ENCODE data around the gene RASA3. TPM values are rescaled to one million over a fixed set of nuclear protein-coding genes. Genes with fewer than 3 reads are reported as not detected.

Gene RASA3
- total RNA-seq, 1 experiment from 2014 or later: 22.3 TPM

DNA sequence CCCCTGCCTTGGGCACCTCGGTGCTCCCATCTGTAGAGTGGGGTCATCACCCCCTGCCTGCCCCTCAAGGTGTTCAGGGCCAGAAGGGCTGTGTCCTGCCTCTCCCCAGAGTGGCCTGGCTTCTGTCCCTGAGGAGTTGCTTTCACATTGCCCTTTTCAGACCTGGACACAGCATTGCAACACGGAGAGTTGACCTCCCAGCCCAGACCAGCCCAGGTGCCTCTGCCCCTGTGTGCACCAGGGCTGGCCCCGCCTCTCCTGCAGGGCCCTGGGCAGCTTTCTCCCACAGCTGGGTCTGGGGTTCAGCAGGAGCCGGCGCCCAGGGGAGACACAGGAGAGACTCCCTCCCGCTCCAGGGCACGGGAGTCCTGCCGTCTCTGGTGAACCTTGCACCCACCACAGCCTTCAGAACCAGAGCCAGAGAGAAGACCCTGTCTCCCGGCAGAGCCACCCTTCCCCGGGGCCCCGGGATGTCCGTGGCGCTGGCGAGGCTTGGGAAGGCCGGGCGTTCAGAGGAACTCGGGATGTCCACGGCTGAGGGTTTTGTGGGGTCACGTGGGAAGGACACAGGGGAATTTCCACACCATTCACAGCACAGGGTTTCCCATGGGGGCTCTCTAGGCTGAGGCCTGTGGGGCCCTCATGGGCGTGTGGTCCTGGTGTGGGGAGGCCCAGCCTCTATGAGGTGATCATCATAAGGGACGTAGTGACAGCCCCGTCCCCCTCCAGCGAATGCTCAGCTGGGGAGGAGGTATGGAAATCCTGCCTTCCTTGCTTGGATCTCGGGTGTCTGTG is 181.8 kb downstream of the RASA3 start:
- no peak for TF ChIP-seq NR2C2 (CRISPR knock-in tag; IDR thresholded peaks at IDR 0.05)
- no peak for TF ChIP-seq NFE2L1 (CRISPR knock-in tag; IDR thresholded peaks at IDR 0.05)
- no peak for TF ChIP-seq FOXJ3 (CRISPR knock-in tag; IDR thresholded peaks at IDR 0.05; ENCODE audit: borderline replicate concordance)
- no peak for TF ChIP-seq ZNF396 (CRISPR knock-in tag; IDR thresholded peaks at IDR 0.05; ENCODE audit: borderline replicate concordance)
- no peak for TF ChIP-seq RELA (CRISPR knock-in tag; IDR thresholded peaks at IDR 0.05; ENCODE audit: borderline replicate concordance)
- TF ChIP-seq SMAD4 (CRISPR knock-in tag; IDR thresholded peaks at IDR 0.05): no peak
- H3K27ac Mint-ChIP-seq: no peak overlapping the region
- H3K4me3 Mint-ChIP-seq: no peak overlapping the region
- no peak for DNase-seq (ENCODE audit: low spot score)
- CTCF ChIA-PET: no interaction called here
- POLR2A ChIA-PET: no interaction called here
- peaks cover 3% of the 10 kb centered on the region; the same call in 1 of the 2 replicates for H3K27me3 Mint-ChIP-seq (ENCODE audit: low read depth)
- peaks cover 11% of the 10 kb centered on the region for H3K36me3 Mint-ChIP-seq
- no peaks in the 10 kb centered on the region for H3K4me1 Mint-ChIP-seq
- H3K9me3 Mint-ChIP-seq: peaks cover 12% of the 10 kb centered on the region
- no peak for ATAC-seq

GRCh38 chr13:113949546-113949945 is 182.9 kb downstream of the RASA3 start:
- Mint-ChIP-seq H3K9me3 (0 out of 2 replicates have a peak, but pooled peaks cover 2% of the 10 kb centered on the region), H3K4me1 (no peaks in the 10 kb centered on the region), H3K27ac (no peak overlapping the region), H3K36me3 (peaks cover under 1% of the 10 kb centered on the region; the same call in 1 of the 2 replicates), H3K27me3 (ENCODE audit: low read depth) (no peaks in the 10 kb centered on the region; the same call in 1 of the 2 replicates), H3K4me3 (no peak overlapping the region)
- no peak for DNase-seq (ENCODE audit: low spot score)
- POLR2A ChIA-PET: no interaction called here
- CTCF ChIA-PET: no interaction called here
- TF ChIP-seq CDX4 (CRISPR knock-in tag; IDR thresholded peaks at IDR 0.05; ENCODE audit: borderline replicate concordance): no peak
- TF ChIP-seq TEAD1 (CRISPR knock-in tag; IDR thresholded peaks at IDR 0.05): no peak
- no peak for TF ChIP-seq GTF2I (CRISPR knock-in tag; conservative IDR thresholded peaks at IDR 0.05)
- TF ChIP-seq KAT7 (CRISPR knock-in tag; IDR thresholded peaks at IDR 0.05; ENCODE audit: borderline replicate concordance): no peak
- no peak for TF ChIP-seq EMX1 (CRISPR knock-in tag; IDR thresholded peaks at IDR 0.05)
- no peak for TF ChIP-seq SMAD4 (CRISPR knock-in tag; IDR thresholded peaks at IDR 0.05)
- TF ChIP-seq CREB1 (CRISPR knock-in tag; IDR thresholded peaks at IDR 0.05): no peak
- TF ChIP-seq GRHL2 (CRISPR knock-in tag; IDR thresholded peaks at IDR 0.05; ENCODE audit: insufficient replicate concordance, severe bottlenecking): no peak
- no peak for TF ChIP-seq FOXK1 (CRISPR knock-in tag; IDR thresholded peaks at IDR 0.05)
- TF ChIP-seq, protein P1, sequence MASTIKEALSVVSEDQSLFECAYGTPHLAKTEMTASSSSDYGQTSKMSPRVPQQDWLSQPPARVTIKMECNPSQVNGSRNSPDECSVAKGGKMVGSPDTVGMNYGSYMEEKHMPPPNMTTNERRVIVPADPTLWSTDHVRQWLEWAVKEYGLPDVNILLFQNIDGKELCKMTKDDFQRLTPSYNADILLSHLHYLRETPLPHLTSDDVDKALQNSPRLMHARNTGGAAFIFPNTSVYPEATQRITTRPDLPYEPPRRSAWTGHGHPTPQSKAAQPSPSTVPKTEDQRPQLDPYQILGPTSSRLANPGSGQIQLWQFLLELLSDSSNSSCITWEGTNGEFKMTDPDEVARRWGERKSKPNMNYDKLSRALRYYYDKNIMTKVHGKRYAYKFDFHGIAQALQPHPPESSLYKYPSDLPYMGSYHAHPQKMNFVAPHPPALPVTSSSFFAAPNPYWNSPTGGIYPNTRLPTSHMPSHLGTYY (CRISPR knock-in tag; IDR thresholded peaks at IDR 0.05): no peak
- ATAC-seq: no peak

GRCh38 chr13:113948034-113948742 is 184.2 kb downstream of the RASA3 start:
- Mint-ChIP-seq H3K4me3 (no peak overlapping the region), H3K27ac (no peak overlapping the region)

More at GRCh38 chr13:113948034-113948742, 184.2 kb downstream of the RASA3 start:
- Mint-ChIP-seq H3K27me3 (ENCODE audit: low read depth) (no peaks in the 10 kb centered on the region), H3K36me3 (no peaks in the 10 kb centered on the region), H3K4me1 (no peaks in the 10 kb centered on the region), H3K9me3 (no peaks in the 10 kb centered on the region)
- TF ChIP-seq, protein P2, sequence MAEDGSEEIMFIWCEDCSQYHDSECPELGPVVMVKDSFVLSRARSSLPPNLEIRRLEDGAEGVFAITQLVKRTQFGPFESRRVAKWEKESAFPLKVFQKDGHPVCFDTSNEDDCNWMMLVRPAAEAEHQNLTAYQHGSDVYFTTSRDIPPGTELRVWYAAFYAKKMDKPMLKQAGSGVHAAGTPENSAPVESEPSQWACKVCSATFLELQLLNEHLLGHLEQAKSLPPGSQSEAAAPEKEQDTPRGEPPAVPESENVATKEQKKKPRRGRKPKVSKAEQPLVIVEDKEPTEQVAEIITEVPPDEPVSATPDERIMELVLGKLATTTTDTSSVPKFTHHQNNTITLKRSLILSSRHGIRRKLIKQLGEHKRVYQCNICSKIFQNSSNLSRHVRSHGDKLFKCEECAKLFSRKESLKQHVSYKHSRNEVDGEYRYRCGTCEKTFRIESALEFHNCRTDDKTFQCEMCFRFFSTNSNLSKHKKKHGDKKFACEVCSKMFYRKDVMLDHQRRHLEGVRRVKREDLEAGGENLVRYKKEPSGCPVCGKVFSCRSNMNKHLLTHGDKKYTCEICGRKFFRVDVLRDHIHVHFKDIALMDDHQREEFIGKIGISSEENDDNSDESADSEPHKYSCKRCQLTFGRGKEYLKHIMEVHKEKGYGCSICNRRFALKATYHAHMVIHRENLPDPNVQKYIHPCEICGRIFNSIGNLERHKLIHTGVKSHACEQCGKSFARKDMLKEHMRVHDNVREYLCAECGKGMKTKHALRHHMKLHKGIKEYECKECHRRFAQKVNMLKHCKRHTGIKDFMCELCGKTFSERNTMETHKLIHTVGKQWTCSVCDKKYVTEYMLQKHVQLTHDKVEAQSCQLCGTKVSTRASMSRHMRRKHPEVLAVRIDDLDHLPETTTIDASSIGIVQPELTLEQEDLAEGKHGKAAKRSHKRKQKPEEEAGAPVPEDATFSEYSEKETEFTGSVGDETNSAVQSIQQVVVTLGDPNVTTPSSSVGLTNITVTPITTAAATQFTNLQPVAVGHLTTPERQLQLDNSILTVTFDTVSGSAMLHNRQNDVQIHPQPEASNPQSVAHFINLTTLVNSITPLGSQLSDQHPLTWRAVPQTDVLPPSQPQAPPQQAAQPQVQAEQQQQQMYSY (CRISPR knock-in tag; IDR thresholded peaks at IDR 0.05): no peak
- TF ChIP-seq PRRX2 (CRISPR knock-in tag; IDR thresholded peaks at IDR 0.05): no peak
- no peak for TF ChIP-seq SOX15 (CRISPR knock-in tag; IDR thresholded peaks at IDR 0.05)
- TF ChIP-seq NFE2L1 (CRISPR knock-in tag; IDR thresholded peaks at IDR 0.05): no peak
- ChIA-PET CTCF (interaction anchor here (0.6 to 1.2 kb wide), 3 partner anchors 9 to 206 kb away, joined by 4 to 5 read pairs (median 4); no protein-coding TSS in a partner anchor), POLR2A (no interaction called here)
- no peak for DNase-seq (ENCODE audit: low spot score)
- ATAC-seq: no peak
